ENCODE results near the gene PCNX1. TPM values are rescaled to one million over a fixed set of nuclear protein-coding genes. Genes with fewer than 3 reads are reported as not detected.
"Not testable (repeated sequence)": the region's sequence is repeated elsewhere in the genome, so short reads cannot be mapped to it uniquely, and the experiment has no call there.

Gene PCNX1
- 28.8 TPM for polyA plus RNA-seq (2013, experiment 1 of 4)
- polyA plus RNA-seq (2013, experiment 2 of 4), result 35.9 TPM
- 24.8 TPM for polyA plus RNA-seq (2013, experiment 3 of 4)
- polyA plus RNA-seq (2013, experiment 4 of 4), result 29.5 TPM

DNA sequence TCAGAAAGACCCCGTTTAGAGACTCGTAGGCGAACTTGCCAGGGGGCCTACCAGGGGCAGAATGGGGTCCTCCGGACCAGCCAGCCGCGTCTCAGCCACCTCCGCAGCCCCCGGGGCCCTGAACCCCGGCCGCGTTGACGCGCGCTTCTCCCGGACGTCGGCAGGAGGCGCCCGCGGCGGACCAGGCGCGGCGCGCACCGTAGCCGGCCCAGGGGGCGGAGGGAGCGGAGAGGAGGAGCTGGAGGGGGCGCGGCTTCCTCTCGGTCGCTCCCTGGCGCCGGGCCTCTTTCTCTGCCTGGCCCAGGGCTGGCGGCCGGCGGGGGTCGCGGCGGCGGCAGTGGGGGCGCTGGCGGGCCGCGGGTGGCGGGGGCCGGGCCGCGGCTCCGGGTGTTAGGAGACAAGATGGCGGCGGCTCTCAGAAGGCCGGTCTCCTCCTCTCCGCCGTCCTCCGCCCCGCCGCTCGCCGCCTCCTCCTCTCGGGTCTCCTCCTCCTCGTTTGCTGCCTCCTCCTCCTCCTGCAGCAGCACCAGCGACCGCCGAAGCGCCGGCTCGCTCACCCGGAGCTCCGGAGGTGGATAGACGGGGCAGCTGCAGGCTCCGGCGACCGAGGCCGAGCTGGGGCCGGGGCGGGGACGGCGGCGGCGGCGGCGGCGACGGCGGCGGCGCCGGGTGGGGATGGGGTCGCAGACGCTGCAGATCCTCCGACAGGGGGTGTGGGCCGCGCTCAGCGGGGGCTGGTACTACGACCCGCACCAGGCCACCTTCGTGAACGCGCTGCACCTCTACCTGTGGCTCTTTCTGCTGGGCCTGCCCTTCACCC lies at the start of gene PCNX1:
PCNX1 (plus strand) TSS at position 284 of the 820 bp plus-strand sequence; CDS start at position 676, 392 bp downstream.
- peak within 1 kb of the TSS; percentile 76 for H3K27ac ChIP-seq (ENCODE audit: insufficient read depth, low read depth, low read length, poor library complexity, severe bottlenecking)
- H3K4me1 ChIP-seq (ENCODE audit: control insufficient read depth, insufficient read depth, low read length), result peaks cover 14% of the 10 kb centered on the region
- H3K9me3 ChIP-seq (ENCODE audit: control insufficient read depth, low read length), result no peaks in the 10 kb centered on the region
- peak within 1 kb of the TSS; percentile 88 for H3K4me3 ChIP-seq (ENCODE audit: insufficient read depth, low read depth, low read length)
- 0 to 1% methylated on average over 101 of the region's 101 CpGs for WGBS, 2 experiments
- H3K36me3 ChIP-seq (ENCODE audit: control insufficient read depth, insufficient read depth, low read length), result no peaks in the 10 kb centered on the region
- H3K27me3 ChIP-seq (ENCODE audit: control insufficient read depth, insufficient read depth, low read length, poor library complexity, severe bottlenecking), result no peaks in the 10 kb centered on the region

DNA sequence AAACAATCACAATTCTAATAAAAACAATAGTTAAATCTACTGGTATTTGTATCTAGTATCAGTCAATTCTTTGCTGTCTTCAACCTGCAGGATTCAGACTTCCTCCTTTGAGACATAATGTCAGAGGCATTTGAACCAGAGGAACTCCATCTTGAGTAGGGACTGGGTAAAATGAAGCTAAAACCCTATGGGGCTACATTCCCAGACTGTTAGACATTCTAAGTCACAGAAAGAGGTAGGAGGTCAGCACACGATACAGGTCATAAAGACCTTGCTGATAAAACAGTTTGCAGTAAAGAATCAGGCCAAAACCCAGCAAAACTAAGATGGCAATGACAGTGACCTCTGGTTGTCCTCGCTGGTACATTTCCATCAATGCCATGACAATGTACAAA lies 49.8 kb upstream of the PCNX1 start:
- Histone ChIP-seq H3K4me3 (ENCODE audit: insufficient read depth, low read depth, low read length) (no peak overlapping the region), H3K27me3 (ENCODE audit: control insufficient read depth, insufficient read depth, low read length, poor library complexity, severe bottlenecking) (no peaks in the 10 kb centered on the region), H3K27ac (ENCODE audit: insufficient read depth, low read depth, low read length, poor library complexity, severe bottlenecking) (no peak overlapping the region), H3K4me1 (ENCODE audit: control insufficient read depth, insufficient read depth, low read length) (no peaks in the 10 kb centered on the region), H3K36me3 (ENCODE audit: control insufficient read depth, insufficient read depth, low read length) (no peaks in the 10 kb centered on the region), H3K9me3 (ENCODE audit: control insufficient read depth, low read length) (no peaks in the 10 kb centered on the region)
- 94 to 97% methylated on average over 2 of the region's 2 CpGs for WGBS, 2 experiments

DNA sequence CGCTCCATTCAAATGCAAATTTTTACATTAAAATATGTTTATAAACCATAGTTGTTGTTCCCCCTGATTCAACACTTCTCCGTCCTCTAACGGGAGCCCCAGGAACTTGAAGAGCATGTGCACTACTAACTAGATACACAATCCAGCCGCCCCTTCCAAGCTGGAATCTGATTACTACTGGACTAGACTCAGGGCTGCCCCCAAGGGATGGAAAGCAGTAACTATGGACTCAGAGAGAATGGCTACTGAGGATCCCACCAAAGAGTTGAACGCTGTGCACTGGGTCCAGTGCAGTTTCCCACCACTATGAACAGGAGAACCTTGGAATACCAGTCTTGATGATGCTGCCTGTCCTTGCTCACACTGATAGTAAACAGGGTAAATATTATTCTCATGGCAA lies 48.6 kb upstream of the PCNX1 start:
- WGBS, 2 experiments, result 86 to 91% methylated on average over 5 of the region's 5 CpGs

DNA sequence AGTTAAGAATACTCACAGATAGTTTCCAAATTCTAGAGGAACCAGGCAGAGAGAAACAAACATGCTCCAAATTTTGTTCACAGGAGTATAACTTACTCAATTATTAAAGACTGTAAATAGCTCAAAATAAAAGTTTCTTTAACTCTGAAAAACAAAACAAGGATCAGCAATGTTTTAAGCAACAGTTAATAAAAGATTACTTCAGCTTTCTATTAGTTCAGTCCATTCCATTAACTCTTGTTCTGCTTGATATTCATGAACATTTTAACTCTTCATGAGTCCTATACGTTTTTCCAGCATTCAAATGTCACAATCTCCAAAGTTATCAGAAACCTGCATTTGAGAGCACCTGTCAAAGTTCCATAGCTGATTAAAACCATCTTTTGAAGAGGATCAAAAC lies 40.3 kb upstream of the PCNX1 start:
- not testable (repeated sequence) for H3K9me3 ChIP-seq (ENCODE audit: control insufficient read depth, low read length); H3K27me3 ChIP-seq (ENCODE audit: control insufficient read depth, insufficient read depth, low read length, poor library complexity, severe bottlenecking)
- 67 to 74% methylated on average over 1 of the region's 1 CpG for WGBS, 2 experiments

More for the DNA sequence above, 48.6 kb upstream of the PCNX1 start:
- no peak overlapping the region for H3K27ac ChIP-seq (ENCODE audit: insufficient read depth, low read depth, low read length, poor library complexity, severe bottlenecking)
- no peak overlapping the region for H3K4me3 ChIP-seq (ENCODE audit: insufficient read depth, low read depth, low read length)
- H3K4me1 ChIP-seq (ENCODE audit: control insufficient read depth, insufficient read depth, low read length), result no peaks in the 10 kb centered on the region
- no peaks in the 10 kb centered on the region for H3K36me3 ChIP-seq (ENCODE audit: control insufficient read depth, insufficient read depth, low read length)
- no peaks in the 10 kb centered on the region for H3K27me3 ChIP-seq (ENCODE audit: control insufficient read depth, insufficient read depth, low read length, poor library complexity, severe bottlenecking)
- H3K9me3 ChIP-seq (ENCODE audit: control insufficient read depth, low read length), result no peaks in the 10 kb centered on the region

DNA sequence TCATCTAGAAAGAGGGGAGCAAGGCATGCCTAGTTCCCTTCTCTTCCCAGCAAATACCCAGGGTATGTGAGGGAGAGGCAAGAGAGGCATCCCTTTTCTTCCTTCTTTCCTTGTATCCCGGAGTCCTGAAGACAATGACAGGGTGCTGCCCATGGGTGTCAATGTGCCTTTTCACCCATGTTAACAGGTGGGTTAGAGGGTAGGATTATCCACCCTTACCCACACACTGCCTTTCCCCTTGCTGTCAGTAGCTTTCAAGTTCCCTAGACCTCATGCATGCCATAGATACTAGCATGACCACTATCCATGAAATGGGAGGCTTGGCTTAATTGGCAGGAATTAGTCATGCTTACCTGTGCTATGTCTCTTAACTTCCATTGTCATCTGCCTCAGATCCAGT lies 36.3 kb upstream of the PCNX1 start:
- Histone ChIP-seq H3K27me3 (ENCODE audit: control insufficient read depth, insufficient read depth, low read length, poor library complexity, severe bottlenecking) (no peaks in the 10 kb centered on the region), H3K9me3 (ENCODE audit: control insufficient read depth, low read length) (no peaks in the 10 kb centered on the region), H3K27ac (ENCODE audit: insufficient read depth, low read depth, low read length, poor library complexity, severe bottlenecking) (no peak overlapping the region), H3K36me3 (ENCODE audit: control insufficient read depth, insufficient read depth, low read length) (no peaks in the 10 kb centered on the region), H3K4me1 (ENCODE audit: control insufficient read depth, insufficient read depth, low read length) (no peaks in the 10 kb centered on the region), H3K4me3 (ENCODE audit: insufficient read depth, low read depth, low read length) (no peak overlapping the region)
- 89% methylated on average over 1 of the region's 1 CpG; no CpG with 5 or more reads in 1 of the 2 experiments for WGBS, 2 experiments

More for the DNA sequence above, 40.3 kb upstream of the PCNX1 start:
- H3K4me3 ChIP-seq (ENCODE audit: insufficient read depth, low read depth, low read length); H3K36me3 ChIP-seq (ENCODE audit: control insufficient read depth, insufficient read depth, low read length); H3K27ac ChIP-seq (ENCODE audit: insufficient read depth, low read depth, low read length, poor library complexity, severe bottlenecking); H3K4me1 ChIP-seq (ENCODE audit: control insufficient read depth, insufficient read depth, low read length): not testable (repeated sequence)

DNA sequence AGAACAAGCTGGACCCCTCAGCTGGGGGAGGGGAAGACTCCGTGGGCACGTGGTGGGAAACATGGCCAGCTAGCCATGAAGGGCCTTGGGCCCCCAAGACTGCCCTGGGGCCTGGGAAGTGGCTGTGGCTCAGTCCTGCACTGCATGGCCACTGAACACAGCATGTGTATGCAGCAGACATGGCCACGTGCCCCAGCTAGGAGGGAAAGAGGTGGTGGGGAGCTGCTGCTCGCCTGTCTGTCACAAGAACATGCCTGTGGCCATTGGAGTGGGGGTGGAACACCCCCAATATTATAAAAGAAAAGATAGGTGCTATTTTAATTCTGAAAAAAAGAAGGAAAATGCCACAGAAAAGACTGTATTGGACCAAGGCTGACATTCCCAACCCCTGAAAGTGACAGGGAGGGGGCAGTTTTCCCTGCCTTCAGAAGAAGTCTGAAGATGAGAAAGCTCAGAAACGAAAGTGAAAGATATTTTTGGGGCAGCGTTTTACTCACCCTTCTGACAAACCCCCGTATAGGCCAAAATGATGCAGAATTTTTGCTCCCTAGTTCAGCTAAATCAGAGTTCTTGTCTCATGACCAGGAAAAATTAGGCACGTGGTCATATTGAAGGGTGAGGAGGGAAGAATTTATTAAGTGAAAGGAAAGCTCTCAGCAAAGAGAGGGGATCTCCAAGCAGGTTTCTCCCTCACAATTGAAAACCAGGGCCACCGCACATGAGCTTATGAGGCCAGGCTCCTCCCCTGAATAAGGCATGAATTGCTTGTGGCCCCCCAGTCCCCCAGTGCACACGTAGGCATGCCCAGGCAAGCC lies 35.2 kb upstream of the PCNX1 start:
- H3K27me3 ChIP-seq (ENCODE audit: control insufficient read depth, insufficient read depth, low read length, poor library complexity, severe bottlenecking), result no peaks in the 10 kb centered on the region
- no peaks in the 10 kb centered on the region for H3K36me3 ChIP-seq (ENCODE audit: control insufficient read depth, insufficient read depth, low read length)
- no peaks in the 10 kb centered on the region for H3K4me1 ChIP-seq (ENCODE audit: control insufficient read depth, insufficient read depth, low read length)
- no peak overlapping the region for H3K27ac ChIP-seq (ENCODE audit: insufficient read depth, low read depth, low read length, poor library complexity, severe bottlenecking)
- 87 to 95% methylated on average over 10 of the region's 10 CpGs for WGBS, 2 experiments
- no peaks in the 10 kb centered on the region for H3K9me3 ChIP-seq (ENCODE audit: control insufficient read depth, low read length)
- H3K4me3 ChIP-seq (ENCODE audit: insufficient read depth, low read depth, low read length), result no peak overlapping the region

DNA sequence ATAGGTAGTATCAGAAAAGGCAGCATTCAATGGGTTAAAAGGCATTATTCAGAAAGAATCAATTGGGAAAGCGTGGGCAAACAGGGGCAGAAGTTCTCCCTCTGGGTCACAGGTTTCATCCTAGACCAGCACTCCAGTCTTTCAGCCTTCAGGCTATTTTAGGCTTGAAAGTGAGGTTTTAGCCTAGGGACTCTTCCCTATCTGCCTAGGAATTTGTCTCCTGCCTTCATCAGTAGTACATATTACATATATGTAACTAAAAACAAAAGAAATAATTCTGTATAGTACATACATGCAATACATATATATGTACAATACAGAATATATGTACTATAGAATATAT lies 34.6 kb upstream of the PCNX1 start:
- Histone ChIP-seq H3K36me3 (ENCODE audit: control insufficient read depth, insufficient read depth, low read length) (no peaks in the 10 kb centered on the region), H3K27ac (ENCODE audit: insufficient read depth, low read depth, low read length, poor library complexity, severe bottlenecking) (no peak overlapping the region), H3K4me1 (ENCODE audit: control insufficient read depth, insufficient read depth, low read length) (no peaks in the 10 kb centered on the region), H3K9me3 (ENCODE audit: control insufficient read depth, low read length) (no peaks in the 10 kb centered on the region), H3K4me3 (ENCODE audit: insufficient read depth, low read depth, low read length) (no peak overlapping the region), H3K27me3 (ENCODE audit: control insufficient read depth, insufficient read depth, low read length, poor library complexity, severe bottlenecking) (no peaks in the 10 kb centered on the region)
- 44 to 48% methylated on average over 1 of the region's 1 CpG for WGBS, 2 experiments

DNA sequence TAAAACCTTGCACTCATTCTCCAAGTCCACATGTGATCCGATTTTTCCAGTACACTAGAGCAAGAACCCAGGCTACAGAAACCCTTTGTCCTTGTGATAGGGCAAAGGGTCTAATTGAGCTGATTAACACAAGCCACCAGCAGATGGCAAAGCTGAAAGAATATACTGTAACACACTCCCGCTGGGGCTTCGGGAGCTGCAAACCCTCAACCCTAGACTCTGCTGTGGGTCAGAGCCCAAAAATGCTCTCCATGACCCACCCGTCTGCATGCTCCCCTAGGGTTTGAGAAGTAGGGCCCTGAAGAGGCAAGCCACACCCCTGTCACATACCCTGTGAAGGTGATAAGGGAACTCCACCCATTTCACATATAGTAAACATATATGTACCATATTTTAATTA lies 33.6 kb upstream of the PCNX1 start:
- H3K27me3 ChIP-seq (ENCODE audit: control insufficient read depth, insufficient read depth, low read length, poor library complexity, severe bottlenecking), result no peaks in the 10 kb centered on the region
- H3K36me3 ChIP-seq (ENCODE audit: control insufficient read depth, insufficient read depth, low read length), result no peaks in the 10 kb centered on the region
- no peak overlapping the region for H3K4me3 ChIP-seq (ENCODE audit: insufficient read depth, low read depth, low read length)
- no peak overlapping the region for H3K27ac ChIP-seq (ENCODE audit: insufficient read depth, low read depth, low read length, poor library complexity, severe bottlenecking)
- no peaks in the 10 kb centered on the region for H3K4me1 ChIP-seq (ENCODE audit: control insufficient read depth, insufficient read depth, low read length)
- no peaks in the 10 kb centered on the region for H3K9me3 ChIP-seq (ENCODE audit: control insufficient read depth, low read length)
- WGBS, 2 experiments, result 92 to 93% methylated on average over 4 of the region's 4 CpGs

DNA sequence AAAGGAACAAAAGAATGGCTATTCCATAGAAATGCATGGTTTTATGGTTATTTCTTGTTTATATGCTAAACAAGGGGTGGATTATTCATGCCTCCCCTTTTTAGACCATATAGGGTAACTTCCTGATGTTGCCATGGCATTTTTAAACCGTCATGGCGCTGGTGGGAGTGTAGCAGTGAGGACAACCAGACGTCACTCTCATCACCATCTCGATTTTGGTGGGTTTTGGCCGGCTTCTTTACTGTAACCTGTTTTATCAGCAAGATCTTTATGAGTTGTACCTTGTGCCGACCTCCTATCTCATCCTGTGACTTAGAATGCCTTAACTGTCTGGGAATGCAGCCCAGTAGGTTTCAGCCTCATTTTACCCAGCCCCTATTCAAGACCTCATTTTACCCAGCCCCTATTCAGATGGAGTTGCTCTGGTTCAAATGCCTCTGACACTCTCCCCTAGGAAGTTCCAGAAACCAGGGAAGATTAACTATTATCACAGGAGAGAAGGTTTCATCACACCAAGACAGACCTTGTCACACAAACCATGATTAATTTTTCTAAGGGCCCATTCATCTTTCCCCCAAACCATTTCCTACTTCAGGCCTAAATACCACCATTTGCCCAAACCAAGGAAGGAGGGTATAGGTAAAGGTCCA lies 31.3 kb upstream of the PCNX1 start:
- not testable (repeated sequence) for H3K9me3 ChIP-seq (ENCODE audit: control insufficient read depth, low read length); H3K36me3 ChIP-seq (ENCODE audit: control insufficient read depth, insufficient read depth, low read length); H3K4me3 ChIP-seq (ENCODE audit: insufficient read depth, low read depth, low read length); H3K27me3 ChIP-seq (ENCODE audit: control insufficient read depth, insufficient read depth, low read length, poor library complexity, severe bottlenecking); H3K27ac ChIP-seq (ENCODE audit: insufficient read depth, low read depth, low read length, poor library complexity, severe bottlenecking); H3K4me1 ChIP-seq (ENCODE audit: control insufficient read depth, insufficient read depth, low read length)
- WGBS, 2 experiments, result 91 to 94% methylated on average over 6 of the region's 6 CpGs

DNA sequence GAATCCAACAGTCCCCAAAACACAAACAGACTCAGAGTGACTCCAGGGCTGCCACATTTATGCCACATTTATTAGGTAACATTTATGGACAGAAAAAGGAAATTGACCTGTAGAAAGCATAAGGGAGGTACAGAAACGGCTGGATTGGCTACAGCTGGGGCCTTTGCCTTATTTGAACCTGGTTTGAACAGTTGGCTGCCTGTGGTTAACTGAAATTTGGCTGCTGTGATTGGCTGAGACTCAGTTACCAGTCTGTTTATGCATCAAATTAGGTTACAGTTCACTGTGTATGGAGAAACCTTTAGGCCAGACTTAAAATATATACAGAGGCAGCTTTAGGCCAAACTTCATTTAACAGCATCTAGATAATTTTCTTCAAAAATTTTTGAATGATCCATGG lies 27.8 kb upstream of the PCNX1 start:
- no peaks in the 10 kb centered on the region for H3K9me3 ChIP-seq (ENCODE audit: control insufficient read depth, low read length)
- no peaks in the 10 kb centered on the region for H3K4me1 ChIP-seq (ENCODE audit: control insufficient read depth, insufficient read depth, low read length)
- 80 to 85% methylated on average over 1 of the region's 1 CpG for WGBS, 2 experiments
- no peaks in the 10 kb centered on the region for H3K27me3 ChIP-seq (ENCODE audit: control insufficient read depth, insufficient read depth, low read length, poor library complexity, severe bottlenecking)
- no peak overlapping the region for H3K4me3 ChIP-seq (ENCODE audit: insufficient read depth, low read depth, low read length)
- H3K27ac ChIP-seq (ENCODE audit: insufficient read depth, low read depth, low read length, poor library complexity, severe bottlenecking), result no peak overlapping the region
- no peaks in the 10 kb centered on the region for H3K36me3 ChIP-seq (ENCODE audit: control insufficient read depth, insufficient read depth, low read length)
